EH (cell line): ENCODE results near the gene LTBR.

Experiments used
- DNase-seq: peaks from one replicate; pipeline ENCODE4 v3.0.0-alpha.2; 2015; ENCODE audit warnings: low read depth

Gene LTBR

DNA sequence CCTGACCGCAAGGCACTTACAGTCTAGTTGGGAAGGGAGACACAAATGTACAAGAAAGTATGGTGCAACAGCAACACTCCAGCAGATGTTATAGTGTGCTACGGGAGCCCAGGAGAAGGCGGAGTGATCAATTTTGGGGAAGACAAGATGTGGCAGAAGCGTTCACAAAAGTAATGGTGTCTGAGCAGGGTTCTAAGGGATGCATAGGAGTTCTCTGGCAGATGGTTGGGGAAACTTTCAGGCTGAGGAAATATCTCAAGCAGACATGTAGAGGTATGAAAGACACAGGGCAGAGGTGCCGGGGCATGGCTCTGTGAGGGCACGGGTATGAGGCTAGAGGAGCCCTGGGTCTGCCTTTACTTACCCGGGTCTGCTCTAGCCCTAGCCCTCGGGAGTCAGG is 37.0 kb upstream of the LTBR start:
- DNase-seq = no peak

DNA sequence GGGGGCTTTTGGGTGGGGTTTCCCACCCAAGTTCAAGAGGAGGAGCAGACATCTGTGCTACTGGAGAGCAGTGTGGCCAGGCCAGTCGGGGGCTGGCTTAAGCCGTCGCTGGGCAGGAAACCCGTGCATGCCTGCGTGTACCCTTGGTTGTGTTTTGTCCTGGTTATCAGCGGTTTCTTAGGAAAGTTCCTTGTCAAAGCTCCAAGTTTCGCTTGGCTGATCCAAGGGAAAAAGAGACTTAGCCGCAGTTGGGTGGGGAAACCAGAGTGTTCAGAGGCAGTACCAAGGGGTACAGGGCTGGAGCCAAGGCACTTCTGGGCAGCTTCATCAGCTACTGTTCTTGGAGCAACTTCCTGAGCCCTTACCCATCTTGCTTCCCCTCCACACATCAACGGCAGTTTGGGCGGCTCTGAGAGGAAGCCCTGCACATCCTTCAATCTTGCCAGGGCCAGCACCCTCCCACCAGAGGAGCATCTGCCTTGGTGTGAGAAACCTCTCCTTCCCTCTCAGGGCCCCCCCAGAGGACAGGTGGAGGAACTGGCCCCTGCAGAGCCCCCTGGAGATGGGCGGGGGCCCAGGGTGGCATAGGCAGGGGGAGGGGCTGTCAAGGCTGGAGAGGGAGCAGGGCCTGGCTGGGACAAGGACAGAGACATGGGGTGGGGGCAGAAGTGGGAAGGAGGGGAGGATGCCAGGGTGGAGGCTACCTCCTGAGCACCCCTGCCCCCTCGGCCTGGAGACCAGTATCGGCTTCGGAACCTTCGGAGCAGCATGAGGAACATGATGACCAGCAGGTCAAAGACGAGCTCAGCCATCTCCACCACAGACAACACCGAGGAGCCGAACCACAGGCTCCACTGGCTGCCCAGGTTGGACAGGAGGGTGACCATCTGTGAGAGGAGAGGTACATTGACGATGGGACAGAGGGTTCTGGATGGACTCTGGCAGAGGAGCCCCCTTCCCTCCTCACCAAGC is 36.3 kb upstream of the LTBR start:
- DNase-seq = peak; percentile 51

DNA sequence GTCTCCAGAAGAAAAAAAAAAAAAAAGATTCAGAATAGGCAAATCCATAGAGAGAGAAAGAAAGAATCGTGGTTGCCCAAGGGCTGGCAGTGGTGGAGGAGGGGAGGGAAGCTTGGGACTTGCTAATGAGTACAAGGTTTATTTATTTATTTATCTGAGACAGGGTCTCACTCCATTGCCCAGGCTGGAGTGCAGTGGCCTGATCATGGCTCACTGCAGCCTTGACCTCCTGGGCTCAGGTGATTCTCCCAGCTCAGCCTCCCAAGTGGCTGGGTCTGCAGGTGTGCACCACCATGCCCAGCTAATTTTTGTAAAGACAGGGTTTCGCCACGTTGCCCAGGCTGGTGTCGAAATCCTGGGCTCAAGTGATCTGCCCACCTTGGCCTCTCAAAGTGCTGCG is 32.3 kb upstream of the LTBR start:
- no peak for DNase-seq

DNA sequence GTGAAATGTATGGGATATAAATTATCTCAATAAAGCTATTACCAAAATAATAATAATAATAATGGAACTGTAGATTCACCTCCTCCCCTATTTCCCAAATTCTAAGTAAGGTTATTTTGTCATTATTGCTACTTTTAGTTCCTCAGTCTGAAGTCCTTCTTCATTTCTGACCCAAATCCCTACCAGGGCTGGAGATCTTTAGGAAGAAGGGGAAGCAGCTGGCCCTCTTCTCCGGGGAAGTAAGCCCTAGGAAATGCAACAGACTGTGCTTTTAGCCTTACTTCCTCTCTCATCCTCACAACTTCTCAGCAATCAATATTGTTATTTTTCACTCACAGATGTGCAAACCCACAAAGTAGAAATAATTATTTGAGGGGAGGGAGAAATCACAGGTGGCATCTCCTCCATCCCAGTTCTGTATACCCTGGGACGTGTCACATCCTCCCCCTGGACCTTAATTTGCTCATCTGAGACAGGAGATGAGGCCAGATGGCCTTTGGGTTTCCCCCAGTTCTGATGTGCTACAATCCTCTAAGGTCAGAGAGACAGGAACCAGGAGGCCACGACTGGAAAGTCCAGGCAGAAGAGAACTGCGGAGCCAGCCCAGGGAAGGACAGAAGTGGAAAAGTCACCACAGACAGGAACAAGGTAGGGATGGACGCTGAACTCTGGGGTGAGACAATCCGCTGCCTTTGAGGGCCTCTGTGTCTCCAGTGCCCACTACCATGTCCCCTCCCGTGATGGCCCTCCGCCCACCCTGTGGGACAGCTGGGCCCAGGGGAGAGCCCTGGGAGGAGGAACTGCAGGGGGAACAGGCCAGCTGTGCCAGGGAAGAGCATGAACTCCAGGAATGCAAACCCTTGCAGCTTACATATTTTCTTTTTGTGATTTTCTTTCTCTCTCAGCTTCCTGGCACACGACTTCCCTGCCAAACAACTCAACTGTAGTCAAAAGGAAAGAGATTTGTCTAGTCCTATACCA is 31.5 kb upstream of the LTBR start:
- DNase-seq = peak; percentile 22

DNA sequence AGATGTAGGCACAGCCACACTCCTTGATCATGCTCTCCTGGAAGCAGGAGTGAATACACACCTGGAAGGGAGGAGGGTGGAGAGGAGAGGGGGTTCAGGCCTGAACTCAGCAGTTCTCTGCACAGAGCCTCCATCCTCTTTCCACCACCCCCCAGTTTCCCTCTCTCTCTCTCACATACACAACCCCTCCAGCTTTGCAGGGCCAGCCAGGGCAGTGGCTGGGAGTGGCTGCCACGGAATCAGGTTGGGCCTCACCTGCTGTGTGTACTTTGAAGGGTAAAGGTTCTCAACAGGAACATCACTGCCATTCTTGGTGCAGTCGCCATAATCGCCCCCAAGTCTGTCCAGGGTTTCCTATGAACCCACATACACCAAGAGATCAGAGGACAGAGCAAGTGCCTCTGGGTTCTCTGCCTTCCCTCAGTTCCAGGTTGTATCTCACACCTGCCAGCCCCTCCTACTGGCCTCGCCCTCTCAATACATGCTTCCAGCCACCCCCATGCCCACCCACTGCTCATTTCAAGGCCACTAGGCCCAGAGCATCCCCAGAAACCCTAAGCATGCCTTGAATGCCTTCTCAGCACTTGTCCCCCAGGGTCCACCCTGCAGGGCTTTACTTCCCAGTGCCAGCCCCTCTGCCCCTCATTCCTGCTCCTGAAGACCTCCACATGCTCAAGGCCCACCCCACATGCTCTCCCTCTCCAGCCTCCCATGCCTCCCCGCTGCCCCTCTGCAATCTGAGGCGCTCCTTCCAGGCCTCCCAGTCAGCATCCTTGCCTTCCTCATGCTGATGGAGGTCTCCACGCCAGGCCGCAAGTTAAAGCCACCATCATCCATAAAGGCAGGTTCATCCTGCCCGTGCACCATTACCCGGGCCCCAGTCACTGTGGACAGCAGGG is 29.2 kb upstream of the LTBR start:
- DNase-seq = no peak

DNA sequence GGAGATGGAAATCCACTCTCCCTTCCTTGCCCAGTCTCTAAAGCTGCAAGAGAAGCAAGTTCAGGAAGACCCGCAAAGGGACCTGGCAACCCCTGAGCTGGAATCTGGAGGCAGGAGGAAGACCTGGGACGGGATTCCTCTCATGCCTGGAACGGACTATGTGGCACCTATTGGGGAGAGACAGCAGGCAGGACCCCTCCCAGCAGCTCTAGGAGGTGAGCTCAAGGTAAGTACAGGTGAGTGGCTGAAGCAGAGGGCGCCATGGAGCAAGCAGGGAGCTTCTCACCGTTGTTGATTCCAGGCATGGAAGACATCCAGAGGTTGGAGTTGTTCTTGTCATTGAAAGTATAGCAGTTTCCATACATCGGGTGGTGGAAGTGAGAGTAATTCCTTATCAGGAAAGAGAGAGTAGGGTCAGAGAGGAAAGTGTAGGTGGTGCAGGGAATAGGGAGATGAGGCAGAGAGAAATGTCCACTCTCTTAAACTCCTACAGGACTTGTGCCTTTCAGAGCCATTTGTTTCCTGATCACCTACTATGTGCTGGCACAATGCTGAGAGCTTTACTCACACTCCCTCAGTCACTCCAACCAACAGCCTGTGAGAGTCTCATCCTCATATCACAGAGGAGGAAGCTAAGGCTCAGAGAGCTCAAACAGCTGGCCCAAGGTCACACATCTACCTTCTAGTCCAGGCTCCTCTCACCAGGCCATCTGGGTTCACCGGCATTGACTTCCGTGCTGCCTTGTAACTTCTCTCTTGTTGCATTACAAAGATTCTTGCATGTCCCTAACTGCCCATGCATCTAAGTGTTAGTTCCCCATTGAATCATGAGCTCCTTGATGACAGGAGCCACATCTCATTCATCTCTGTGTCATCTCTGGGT is 28.2 kb upstream of the LTBR start:
- DNase-seq = no peak

DNA sequence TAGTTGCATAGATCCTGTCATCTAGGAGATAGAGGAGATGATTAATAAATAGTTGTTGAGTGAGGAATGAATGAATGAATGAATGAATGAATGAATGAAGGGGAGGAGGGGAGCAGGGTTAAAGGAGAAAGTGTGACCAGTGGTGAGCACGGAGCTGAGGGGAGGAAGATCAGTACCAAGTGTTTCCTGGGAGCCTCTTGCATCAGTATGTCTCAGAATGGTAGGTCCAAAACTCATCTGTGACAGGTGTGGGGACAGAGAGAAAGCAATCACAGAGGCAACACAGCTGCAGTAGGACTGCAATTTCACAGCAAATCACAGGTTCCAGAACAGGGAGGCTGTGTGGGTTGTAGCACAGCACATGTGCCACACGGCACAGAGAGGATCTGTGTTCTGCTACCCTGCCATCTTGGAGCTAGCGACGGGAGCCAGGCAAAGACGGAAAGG is 27.6 kb upstream of the LTBR start:
- no peak for DNase-seq

DNA sequence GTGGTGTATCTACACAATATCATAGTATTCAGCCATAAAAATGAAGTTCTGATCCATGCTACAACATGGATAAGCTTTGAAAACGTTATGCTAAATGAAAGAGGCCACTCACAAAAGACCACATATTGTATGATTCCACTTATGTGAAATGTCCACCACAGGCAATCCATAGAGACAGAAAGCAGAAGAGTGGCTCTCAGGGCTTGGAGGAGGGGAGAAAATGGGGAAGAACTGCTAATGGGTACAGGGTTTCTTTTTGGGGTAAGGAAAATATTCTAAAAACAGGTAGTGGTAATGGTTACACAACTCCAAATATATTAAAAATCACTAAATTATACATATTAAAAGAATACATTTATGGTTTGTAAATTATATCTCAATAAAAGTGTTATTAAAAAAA is 25.1 kb upstream of the LTBR start:
- DNase-seq = no peak

DNA sequence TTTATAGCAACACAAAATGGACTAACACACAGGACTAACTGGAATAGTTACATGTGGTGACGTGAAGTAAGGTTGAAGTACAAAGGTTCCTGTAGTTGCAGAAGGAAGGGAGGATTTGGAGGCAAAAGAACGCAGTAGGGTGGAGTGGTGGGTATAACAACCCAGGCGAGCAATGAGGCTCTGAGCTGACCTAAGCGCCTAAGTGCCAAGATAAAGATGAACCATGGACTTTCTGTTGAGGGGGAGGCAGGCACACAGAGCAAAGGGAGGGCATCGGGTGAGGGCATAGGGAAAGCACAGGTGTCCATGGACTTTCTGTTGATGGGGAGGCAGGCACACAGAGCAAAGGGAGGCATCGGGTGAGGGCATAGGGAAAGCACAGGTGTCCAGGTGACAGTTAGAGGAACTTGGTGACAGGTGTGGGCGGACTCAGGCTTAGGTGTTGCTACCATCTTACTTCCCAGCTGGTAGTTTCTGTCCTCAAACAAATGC is 23.8 kb upstream of the LTBR start:
- no peak for DNase-seq

DNA sequence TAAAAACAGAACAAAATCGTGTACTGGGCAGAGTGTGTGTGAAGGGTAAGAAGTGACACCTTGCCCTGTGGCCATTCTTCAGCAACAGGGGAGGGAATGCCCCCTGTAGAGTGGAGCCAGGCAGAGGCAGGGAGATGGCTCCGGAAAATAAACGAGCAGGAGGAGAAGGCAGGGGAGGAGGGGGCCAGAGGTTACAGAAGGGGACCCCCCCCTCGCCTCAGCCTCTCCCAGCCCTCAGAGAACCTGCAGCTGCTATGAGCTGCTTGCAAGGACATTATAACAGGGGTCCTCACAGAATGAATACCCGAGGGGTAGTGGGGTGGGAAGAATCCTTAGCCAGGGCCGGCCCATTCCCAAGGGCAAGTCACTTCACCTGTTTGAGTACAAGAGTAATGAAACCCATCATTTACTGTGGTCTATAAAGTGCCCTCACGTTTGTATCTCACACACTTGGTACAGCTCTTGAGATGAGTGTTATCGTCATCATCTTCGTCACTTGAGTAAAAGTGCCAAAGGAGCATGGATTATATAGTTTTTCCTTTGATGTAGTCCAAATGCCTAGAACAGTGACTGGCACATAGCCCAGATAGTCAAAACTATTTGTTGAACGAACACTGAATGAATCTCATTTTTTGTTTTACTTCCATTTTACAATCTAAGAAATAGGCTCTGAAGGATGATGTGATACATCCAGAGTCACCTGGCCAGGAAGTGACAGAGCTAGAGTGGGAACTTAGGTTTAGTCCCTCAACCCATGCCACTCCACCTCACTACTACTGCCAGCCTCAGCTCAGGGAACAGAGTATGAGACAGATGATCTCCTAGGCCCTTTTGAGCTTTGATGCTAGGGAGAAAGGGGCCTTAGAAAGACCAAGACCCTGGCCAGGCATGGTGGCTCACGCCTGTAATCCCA is 23.1 kb upstream of the LTBR start:
- no peak for DNase-seq

DNA sequence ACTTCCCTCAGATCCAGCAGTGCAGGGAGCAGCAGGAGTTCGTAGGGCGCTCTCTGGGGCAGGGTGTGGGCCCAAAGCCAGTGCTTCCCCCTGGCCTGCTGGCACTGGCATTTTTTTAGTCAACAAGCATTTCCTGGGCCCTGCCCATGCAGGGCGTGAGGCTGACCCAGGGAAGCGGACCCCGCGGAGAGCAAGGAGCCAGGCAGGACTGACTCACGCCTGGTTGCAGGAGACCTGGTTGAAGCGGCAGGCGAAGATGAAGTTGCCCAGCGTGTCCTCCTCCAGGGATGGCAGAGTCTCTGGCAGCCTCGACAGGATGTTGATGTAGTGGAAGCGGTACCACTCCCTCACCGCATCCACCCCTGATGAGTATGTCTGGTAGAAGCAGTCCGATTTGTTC is 22.1 kb upstream of the LTBR start:
- DNase-seq = peak; percentile 37

DNA sequence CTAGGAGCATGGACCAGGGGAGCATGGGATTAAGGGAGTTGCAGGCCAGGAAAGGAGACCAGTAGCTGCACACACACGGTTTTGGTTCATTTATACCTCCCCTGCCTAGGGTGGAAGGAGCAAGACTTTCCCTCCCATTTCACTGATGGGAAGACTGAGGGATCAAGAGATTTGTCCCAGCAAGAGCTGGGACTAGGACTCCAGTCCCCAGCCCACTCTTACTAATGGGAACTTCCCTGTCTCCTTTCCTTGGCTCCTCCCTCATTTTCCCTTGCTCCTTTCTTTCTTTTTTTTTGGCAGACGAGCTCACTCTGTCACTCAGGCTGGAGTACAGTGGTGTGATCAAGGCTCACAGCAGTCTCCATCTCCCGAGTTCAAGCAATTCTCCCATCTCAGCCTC is 21.6 kb upstream of the LTBR start:
- DNase-seq = peak; percentile 9

DNA sequence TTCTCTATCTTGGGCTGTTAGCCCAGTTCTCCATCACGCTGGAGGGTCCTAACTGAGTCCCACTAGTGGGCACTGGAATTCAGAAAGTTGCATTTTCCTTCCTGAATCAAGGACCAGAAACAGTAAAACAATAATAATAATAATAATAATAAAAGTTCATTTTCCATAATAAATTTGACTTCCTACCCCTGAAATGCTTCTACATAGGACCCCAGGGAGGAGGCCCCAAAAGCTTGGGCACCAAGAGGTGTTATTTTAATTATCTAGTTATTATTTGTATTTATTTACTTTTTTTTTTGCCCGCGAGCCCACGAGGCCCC is 21.0 kb upstream of the LTBR start:
- no peak for DNase-seq

DNA sequence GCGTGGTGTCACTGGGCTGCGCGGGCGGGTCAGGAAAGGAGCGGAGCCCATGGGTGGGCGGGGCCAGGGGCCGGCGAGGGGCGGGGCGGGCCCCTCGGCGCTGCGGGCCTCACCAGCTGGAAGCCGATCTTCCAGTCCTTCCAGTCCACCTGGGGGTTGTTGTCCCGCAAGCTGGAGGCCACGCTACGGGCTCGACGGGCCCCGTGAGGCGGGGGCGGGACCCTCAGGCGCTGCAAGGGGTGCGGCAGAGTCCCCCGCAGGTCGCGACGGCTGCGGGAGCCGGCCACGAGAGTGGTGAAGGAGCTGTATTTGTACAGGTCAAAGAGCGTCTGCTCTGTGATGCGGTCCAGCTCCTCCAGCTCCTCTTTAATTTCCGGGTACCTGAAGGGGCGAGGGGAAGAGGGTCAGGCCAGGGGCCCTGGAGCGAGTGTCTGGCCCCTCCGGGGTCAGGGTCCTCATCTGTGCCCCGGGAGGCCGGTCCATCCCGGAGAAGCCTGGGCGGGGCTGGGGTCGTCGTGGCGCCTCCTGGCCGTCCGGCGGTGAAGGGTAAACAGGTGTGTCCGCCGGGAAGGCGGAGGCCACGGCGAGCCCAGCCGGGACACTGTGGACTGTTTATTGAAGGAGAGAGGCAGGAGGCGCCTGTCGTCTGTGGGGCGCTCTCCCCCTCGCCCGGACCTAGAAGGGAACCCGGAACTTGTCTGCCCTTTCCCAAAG is 20.5 kb upstream of the LTBR start:
- DNase-seq = peak; percentile 65

DNA sequence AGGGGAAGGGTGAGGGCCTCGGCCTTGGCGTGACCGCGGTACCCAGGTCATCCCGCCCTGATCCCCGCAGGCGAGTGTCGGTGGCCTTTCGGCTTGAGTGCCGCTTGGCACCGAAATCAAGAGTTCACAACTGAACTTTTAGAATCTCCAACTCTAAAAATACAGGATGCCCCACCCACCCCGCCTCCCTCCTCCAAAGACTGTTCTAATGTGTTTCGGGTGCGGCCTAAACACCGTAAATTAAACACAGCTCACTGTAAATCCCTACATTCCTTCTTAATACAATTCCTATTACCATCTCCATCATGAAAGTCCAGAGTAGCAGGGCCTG is 20.0 kb upstream of the LTBR start:
- peak; percentile 9 for DNase-seq

DNA sequence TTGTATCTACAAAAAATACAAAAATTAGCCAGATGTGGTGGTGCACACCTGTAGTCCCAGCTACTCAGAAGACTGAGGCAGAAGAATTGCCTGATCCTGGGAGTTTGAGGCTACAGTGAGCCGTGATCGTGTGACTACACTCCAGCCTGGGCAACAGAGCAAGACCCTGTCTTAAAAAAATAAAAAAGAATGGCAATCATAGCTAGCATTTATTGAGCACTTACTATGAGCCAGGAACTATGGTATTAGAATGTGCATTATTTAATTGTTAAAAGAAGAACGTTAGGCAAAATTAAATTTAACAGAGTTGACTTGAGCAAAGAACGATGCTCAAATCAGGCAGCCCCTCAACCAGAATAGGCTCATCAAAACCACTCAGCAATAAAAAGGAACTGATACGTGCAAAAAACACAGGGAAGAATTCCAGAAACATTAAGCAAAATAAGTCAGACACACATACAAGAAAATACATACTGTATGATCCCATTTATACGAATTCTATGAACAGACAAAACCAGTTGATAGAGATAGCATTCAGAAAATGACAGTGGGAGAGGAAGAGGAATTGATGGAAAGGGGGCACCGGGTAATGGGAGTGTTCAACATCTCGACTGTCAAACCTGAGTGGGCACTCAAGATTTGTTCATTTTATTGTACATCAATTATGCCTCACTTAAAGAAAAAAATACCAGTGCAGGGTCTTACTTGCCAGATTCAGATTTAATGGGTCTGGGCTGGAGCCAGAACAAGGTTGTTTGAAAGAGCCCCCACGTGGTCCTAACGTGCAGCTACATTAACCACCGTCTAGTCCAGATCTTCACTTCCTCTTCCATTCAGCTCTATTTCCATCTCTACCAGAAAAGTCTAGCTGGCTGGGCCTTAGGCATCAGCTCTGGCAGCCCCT is 16.6 kb upstream of the LTBR start:
- peak; percentile 49 for DNase-seq

DNA sequence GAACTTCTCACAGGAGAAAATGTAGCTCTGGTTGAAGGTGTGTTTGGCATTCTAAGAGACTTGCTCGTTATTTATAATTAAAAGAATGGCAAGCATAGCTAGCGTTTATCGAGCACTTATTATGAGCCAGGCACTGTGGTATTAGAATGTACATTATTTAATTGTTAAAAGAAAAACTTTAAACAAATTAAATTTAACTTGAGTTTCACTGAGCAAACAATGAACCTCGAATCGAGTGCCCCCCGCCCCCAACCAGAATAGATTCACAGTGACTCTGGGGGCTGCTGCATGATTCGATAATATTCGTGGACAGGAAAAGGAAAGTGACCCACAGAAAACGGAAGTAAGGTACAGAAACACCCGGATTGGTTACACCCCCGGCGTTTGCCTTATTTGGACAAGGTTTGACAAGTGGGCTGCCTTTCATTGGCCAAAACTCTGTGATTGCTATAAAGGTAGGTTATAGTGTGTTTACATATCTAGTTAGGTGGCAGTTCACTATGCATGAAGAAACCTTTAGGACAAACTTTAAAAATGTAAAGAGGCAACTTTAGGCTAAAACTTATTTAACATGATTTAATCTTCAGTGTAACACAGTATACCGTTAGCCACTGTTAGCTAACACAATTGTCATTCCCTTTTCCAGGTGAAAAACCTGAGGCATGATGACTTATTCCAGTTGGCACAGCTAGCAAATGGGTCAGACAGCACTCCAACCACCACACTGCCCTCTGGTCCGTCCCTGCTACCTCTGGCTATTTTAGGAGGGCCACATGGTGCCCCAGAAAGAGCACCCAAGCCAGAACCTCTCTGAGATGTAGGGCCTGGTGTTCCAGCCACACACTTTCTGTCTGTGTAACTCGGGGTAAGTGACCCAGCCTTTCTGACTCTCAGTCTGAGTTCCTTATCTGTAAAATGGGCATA is 15.7 kb upstream of the LTBR start:
- no peak for DNase-seq
